ENCODE results near the gene OGN. TPM values are rescaled to one million over a fixed set of nuclear protein-coding genes. Genes with fewer than 3 reads are reported as not detected.

Gene OGN
- total and polyA plus RNA-seq, 2 donors (not counting 3 experiments of a cell fraction or from before 2014, with no cell fraction given), result not detected

- H3K9me1 ChIP-seq (replicated peaks; ENCODE audit: control insufficient read depth, extremely low read depth, insufficient read depth, low read length), result no peaks in the 10 kb centered on the region
- no peaks in the 10 kb centered on the region for H3K4me1 ChIP-seq (ENCODE audit: control insufficient read depth, extremely low read depth, insufficient read depth, low read length)
- dilution Hi-C loops (cut with MboI; ENCODE audit: extremely low pct_ligation_motif_present, low sequenced_read_pairs) (no loop called here), intact Hi-C loops (cut with micrococcal nuclease) (no loop called here)
- no peak overlapping the region for H3K4me2 ChIP-seq (ENCODE audit: insufficient read depth, low read length)
- no peak overlapping the region for H3K4me3 ChIP-seq (replicated peaks in 1 of 3; ENCODE audit: insufficient read depth in 1 of 3, low read depth in 1 of 3, low read length in 3 of 3)
- POLR2A ChIA-PET, result no interaction called here
- H3K79me2 ChIP-seq (ENCODE audit: control insufficient read depth, insufficient read depth, low read length), result no peaks in the 10 kb centered on the region
- no peaks in the 10 kb centered on the region for H3K9me3 ChIP-seq (replicated peaks; ENCODE audit: control insufficient read depth, insufficient read depth, low read length)
- H3K36me3 ChIP-seq (ENCODE audit: control insufficient read depth in 2 of 2, extremely low read depth in 1 of 2, insufficient read depth in 2 of 2, low read length in 2 of 2), result no peaks in the 10 kb centered on the region
- CTCF ChIA-PET, result interaction anchor here (1.2 to 2.1 kb wide), 2 partner anchors 19 to 78 kb away, joined by 4 to 5 read pairs; no protein-coding TSS in a partner anchor
- no peaks in the 10 kb centered on the region for H3K27me3 ChIP-seq (ENCODE audit: control insufficient read depth in 2 of 2, insufficient read depth in 2 of 2, low read length in 2 of 2)
- TF ChIP-seq GATA2 (IDR thresholded peaks at IDR 0.05; ENCODE audit: insufficient read depth, insufficient read length, low read depth, low read length), result no peak
- no peak for TF ChIP-seq MAX (IDR thresholded peaks at IDR 0.05; ENCODE audit: insufficient read depth, insufficient read length)
- TF ChIP-seq EZH2 (IDR thresholded peaks at IDR 0.05; ENCODE audit: borderline replicate concordance, low read depth, low read length, severe bottlenecking), result no peak
- TF ChIP-seq MYC (IDR thresholded peaks at IDR 0.05; ENCODE audit: low read depth, low read length), result no peak
- no peak for TF ChIP-seq CTCF (IDR thresholded peaks at IDR 0.05; ENCODE audit: extremely low read depth in 1 of 2, insufficient read depth in 1 of 2, low read depth in 1 of 2, low read length in 2 of 2)
- no peak for TF ChIP-seq POLR2AphosphoS5 (IDR thresholded peaks at IDR 0.05; ENCODE audit: insufficient read depth, low read depth, low read length)
- TF ChIP-seq FOS (IDR thresholded peaks at IDR 0.05; ENCODE audit: borderline replicate concordance, insufficient read depth, low read length), result no peak
- TF ChIP-seq POLR2A (IDR thresholded peaks at IDR 0.05; ENCODE audit: low read depth, low read length), result no peak
- no peak for TF ChIP-seq JUN (IDR thresholded peaks at IDR 0.05; ENCODE audit: borderline replicate concordance, insufficient read depth, insufficient read length, low read depth)
- H3K27ac ChIP-seq (ENCODE audit: insufficient read depth, low read depth, low read length), result no peak overlapping the region
- DNase-seq (ENCODE audit: low read depth, low spot score) (no peak), FAIRE-seq (no peak)
- H3K9ac ChIP-seq (replicated peaks; ENCODE audit: extremely low read depth, insufficient read depth, low read length), result no peak overlapping the region
- H2AFZ ChIP-seq (ENCODE audit: low read depth, low read length), result no peak overlapping the region
- no peaks in the 10 kb centered on the region for H4K20me1 ChIP-seq (replicated peaks; ENCODE audit: control insufficient read depth, extremely low read depth, insufficient read depth, low read length)
- BruUV-seq (replicated peaks), result no TSS peak
These were observed 1.4 kb upstream of the OGN start for GRCh38 chr9:92405818-92406217.

All from endothelial cell of umbilical vein (primary cell).